ENCODE data around the gene SYNE1. TPM values are rescaled to one million over a fixed set of nuclear protein-coding genes. Genes with fewer than 3 reads are reported as not detected.
"Not testable (repeated sequence)": the region's sequence is repeated elsewhere in the genome, so short reads cannot be mapped to it uniquely, and the experiment has no call there.

Gene SYNE1
- polyA plus RNA-seq, 2 of the 4 experiments (the other 2 are of a cell fraction) = 10.5 to 28.5 TPM

DNA sequence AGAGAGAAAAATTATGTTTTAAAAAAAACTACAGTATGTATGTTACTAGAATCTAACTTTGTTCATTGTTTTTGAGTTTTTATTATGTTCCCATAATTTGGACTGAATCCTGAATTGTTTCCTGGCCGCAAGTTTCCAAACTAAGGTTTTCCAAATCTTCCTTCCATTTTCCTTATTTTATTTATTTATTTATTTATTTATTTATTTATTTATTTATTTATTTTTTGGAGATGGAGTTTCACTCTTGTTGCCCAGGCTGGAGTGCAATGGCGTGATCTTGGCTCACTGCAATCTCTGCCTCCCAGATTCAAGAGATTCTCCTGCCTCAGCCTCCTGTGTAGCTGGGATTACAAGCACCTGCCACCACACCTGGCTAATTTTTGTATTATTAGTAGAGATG is 215.7 kb downstream of the SYNE1 start:
- 84% methylated on average over 2 of the region's 2 CpGs for WGBS (ENCODE audit: missing lambda C conversion rate)
- H3K9me3 ChIP-seq; H3K4me2 ChIP-seq; H3K27ac ChIP-seq; POLR2A ChIA-PET; ATAC-seq; DNase-seq (ENCODE audit: low read depth in 1 of 2, low spot score in 1 of 2); H3K4me3 ChIP-seq; FAIRE-seq; H3K4me1 ChIP-seq: not testable (repeated sequence)
- peak; percentile 45 for TF ChIP-seq ZC3H11A (IDR thresholded peaks at IDR 0.05)
- CTCF ChIA-PET = interaction anchor here (0.5 kb wide), 1 partner anchor 1714 kb away, joined by 4 read pairs; no protein-coding TSS in a partner anchor

- DNase-seq (ENCODE audit: low read depth in 1 of 2, low spot score in 1 of 2) = no peak
- CTCF ChIA-PET = no interaction called here
- no peak overlapping the region for H3K4me2 ChIP-seq
- no peak overlapping the region for H3K4me3 ChIP-seq
- POLR2A ChIA-PET = no interaction called here
- no peak for ATAC-seq
- FAIRE-seq = no peak
- H3K4me1 ChIP-seq = no peaks in the 10 kb centered on the region
- no peak overlapping the region for H3K27ac ChIP-seq
- TF ChIP-seq ZSCAN20 (CRISPR knock-in tag; IDR thresholded peaks at IDR 0.05) = no peak
- TF ChIP-seq, protein P1, sequence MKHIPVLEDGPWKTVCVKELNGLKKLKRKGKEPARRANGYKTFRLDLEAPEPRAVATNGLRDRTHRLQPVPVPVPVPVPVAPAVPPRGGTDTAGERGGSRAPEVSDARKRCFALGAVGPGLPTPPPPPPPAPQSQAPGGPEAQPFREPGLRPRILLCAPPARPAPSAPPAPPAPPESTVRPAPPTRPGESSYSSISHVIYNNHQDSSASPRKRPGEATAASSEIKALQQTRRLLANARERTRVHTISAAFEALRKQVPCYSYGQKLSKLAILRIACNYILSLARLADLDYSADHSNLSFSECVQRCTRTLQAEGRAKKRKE (CRISPR knock-in tag; IDR thresholded peaks at IDR 0.05; ENCODE audit: low read depth) = no peak
- TF ChIP-seq, protein P2, sequence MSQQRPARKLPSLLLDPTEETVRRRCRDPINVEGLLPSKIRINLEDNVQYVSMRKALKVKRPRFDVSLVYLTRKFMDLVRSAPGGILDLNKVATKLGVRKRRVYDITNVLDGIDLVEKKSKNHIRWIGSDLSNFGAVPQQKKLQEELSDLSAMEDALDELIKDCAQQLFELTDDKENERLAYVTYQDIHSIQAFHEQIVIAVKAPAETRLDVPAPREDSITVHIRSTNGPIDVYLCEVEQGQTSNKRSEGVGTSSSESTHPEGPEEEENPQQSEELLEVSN (IDR thresholded peaks at IDR 0.05; ENCODE audit: borderline replicate concordance, low read depth) = no peak
- TF ChIP-seq GATA3 (IDR thresholded peaks at IDR 0.05; ENCODE audit: borderline replicate concordance) = no peak
- no peak for TF ChIP-seq FOXS1 (CRISPR knock-in tag; IDR thresholded peaks at IDR 0.05)
- TF ChIP-seq PHF8 (IDR thresholded peaks at IDR 0.05; ENCODE audit: borderline replicate concordance, low read depth) = no peak
- no peak for TF ChIP-seq HMGXB4 (CRISPR knock-in tag; IDR thresholded peaks at IDR 0.05; ENCODE audit: borderline replicate concordance)
- no peak for TF ChIP-seq POLR2A (IDR thresholded peaks at IDR 0.05; ENCODE audit: low read length)
- TF ChIP-seq NPAS2 (CRISPR knock-in tag; IDR thresholded peaks at IDR 0.05; ENCODE audit: borderline replicate concordance) = no peak
- H3K9me3 ChIP-seq = no peaks in the 10 kb centered on the region
Observed at GRCh38 chr6:152420696-152421095, 216.5 kb downstream of the SYNE1 start.

GRCh38 chr6:152418551-152418950 is 218.6 kb downstream of the SYNE1 start:
- H3K4me1 ChIP-seq = no peaks in the 10 kb centered on the region
- H3K4me2 ChIP-seq = no peak overlapping the region
- ATAC-seq = no peak
- ChIA-PET POLR2A (no interaction called here), CTCF (interaction anchor here (0.9 to 1.0 kb wide), 2 partner anchors 9 to 39 kb away, joined by 3 to 5 read pairs; no protein-coding TSS in a partner anchor)
- TF ChIP-seq MYC (IDR thresholded peaks at IDR 0.05; ENCODE audit: borderline replicate concordance, low read length) = no peak
- TF ChIP-seq HOXB5 (CRISPR knock-in tag; IDR thresholded peaks at IDR 0.05) = no peak
- no peak for TF ChIP-seq REST (IDR thresholded peaks at IDR 0.05)
- no peak for TF ChIP-seq NFE2L2 (conservative IDR thresholded peaks at IDR 0.05; ENCODE audit: low read length)
- no peak for TF ChIP-seq MAZ (IDR thresholded peaks at IDR 0.05; ENCODE audit: borderline replicate concordance, low read depth, low read length)
- TF ChIP-seq ESRRA (IDR thresholded peaks at IDR 0.05; ENCODE audit: borderline replicate concordance, low read length) = no peak
- H3K4me3 ChIP-seq = no peak overlapping the region
- FAIRE-seq = no peak
- no peaks in the 10 kb centered on the region for H3K9me3 ChIP-seq
- no peak for DNase-seq (ENCODE audit: low read depth in 1 of 2, low spot score in 1 of 2)
- H3K27ac ChIP-seq = no peak overlapping the region

All from A549 (cell line).